VCaP (cell line): ENCODE measurements around the gene CNTFR.

Experiments used
- H3K27ac ChIP-seq: fragments of 450-650 bp; 2 replicates; pipeline ENCODE4 v1.5.1; 2017
- TF ChIP-seq, protein P1 (sequence below): fragments of 450-650 bp; conservative IDR thresholded peaks from 2 replicates; pipeline ENCODE4 v1.5.1; 2017; ENCODE audit warnings: mild to moderate bottlenecking, moderate library complexity

CNTFR gene

DNA sequence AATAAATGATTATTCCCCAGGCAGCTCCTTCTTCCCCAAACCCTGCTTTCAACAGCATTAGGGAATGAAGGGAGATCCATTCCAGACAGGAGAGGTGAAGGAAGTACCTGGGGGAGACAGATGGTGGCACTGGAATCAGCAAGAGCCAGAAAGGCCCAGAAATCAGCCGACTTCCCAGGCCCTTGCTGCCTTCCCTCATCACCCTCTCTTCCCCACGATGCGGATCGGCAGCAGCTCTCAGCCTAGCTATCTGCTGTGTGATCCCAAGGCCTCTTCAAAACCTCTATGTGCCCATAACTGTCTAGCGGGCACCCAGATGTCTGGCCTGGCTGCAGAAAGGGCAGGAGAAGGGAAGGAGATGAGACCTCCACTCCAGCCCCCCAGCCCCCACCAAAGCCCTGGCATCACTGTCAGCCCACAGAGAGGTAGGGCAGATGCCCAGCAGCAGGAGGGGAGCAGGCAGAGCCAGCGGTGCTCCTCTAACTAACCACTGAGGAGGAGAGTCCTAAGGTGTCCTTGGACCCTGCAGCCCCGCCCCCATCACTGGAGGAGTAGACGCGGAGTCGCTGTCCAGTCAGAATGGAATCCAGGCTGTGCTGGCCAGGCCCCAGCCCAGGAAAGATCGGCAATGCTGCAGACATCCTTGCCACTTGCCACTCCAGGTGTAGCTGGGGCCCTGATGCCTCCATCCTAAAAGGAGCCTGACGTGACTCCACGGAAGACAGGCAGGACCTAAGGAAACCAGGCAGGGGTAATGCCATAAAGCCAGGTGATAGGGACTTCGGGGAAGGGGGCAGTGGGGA, 12.7 kb downstream of the CNTFR start:
- TF ChIP-seq, protein P1, sequence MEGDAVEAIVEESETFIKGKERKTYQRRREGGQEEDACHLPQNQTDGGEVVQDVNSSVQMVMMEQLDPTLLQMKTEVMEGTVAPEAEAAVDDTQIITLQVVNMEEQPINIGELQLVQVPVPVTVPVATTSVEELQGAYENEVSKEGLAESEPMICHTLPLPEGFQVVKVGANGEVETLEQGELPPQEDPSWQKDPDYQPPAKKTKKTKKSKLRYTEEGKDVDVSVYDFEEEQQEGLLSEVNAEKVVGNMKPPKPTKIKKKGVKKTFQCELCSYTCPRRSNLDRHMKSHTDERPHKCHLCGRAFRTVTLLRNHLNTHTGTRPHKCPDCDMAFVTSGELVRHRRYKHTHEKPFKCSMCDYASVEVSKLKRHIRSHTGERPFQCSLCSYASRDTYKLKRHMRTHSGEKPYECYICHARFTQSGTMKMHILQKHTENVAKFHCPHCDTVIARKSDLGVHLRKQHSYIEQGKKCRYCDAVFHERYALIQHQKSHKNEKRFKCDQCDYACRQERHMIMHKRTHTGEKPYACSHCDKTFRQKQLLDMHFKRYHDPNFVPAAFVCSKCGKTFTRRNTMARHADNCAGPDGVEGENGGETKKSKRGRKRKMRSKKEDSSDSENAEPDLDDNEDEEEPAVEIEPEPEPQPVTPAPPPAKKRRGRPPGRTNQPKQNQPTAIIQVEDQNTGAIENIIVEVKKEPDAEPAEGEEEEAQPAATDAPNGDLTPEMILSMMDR = no peak
- peak overlapping the region; percentile 47 for H3K27ac ChIP-seq

DNA sequence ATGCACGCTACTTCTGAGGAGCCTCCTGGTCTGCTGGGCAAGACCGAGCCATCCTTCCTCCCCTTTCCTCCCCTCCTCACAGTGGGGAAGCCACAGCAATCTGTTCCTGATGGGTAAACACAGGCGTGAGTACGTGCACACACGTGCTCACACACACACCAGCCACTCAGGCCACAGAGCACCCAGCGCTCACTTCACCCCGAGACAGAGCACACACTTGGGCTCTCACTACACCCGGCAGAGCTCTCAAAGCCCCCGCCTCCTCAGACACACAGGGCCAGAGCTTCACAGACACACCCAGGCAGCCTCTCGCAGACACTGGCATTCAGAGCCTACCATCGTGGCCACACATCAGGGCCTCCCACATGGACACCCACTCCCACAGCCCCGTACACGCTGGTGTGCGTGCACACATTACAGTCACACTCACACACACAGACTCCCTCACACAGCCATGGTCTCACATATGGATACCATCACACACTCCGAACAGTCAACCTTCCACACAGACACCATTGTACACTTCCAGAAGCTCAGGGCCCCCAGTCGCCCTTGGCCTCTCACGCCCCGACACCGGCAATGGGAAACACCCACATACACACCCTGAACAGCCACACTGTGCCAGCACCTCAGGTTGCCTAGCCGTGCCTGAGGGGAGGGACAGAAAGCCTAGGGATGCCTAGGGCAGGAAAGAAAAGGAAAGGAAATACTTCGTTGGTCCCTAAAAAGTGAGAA, 13.5 kb downstream of the CNTFR start:
- TF ChIP-seq, protein P1 = no peak
- H3K27ac ChIP-seq = peak overlapping the region; percentile 47

DNA sequence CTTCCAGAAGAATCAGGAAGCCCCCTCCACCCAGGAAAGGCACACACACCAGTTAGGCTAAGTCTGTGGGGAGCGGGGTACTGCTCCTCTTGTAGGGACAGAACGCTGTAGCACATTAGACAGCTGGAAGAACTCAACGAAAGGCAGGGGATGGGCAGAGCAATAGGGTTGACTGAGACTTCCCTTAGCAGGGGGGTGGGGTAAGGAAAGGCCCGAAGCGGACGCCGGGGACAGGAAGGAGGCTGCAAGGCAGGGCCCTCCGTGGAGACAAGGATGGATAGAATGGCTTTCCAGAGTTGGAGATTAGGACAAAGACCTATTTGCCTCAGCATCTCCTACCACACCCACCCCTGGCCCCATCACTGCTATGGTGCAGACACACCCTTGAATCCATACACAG, 14.3 kb downstream of the CNTFR start:
- no peak overlapping the region; the same call in 1 of the 2 replicates for H3K27ac ChIP-seq
- TF ChIP-seq, protein P1 = no peak

DNA sequence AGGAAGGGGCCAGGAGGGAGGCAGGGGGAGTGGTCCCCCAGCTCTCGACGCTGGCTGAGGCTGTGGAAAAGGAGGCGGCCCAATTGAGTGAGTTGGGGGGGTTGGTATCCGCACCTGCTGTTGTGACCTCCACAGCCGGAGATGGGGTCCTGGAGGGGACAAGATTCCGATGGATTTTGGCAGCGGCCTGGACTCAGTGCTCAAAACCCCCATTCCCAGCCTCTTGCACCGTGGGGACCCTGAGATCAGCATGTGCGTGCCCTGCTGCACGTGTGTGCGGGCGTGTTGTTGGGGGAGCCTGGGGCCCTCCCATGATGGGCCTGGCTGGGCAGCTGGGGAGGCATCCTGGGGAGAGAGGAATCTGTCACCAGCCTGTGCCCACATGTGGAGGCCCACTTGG, 15.0 kb downstream of the CNTFR start:
- H3K27ac ChIP-seq = no peak overlapping the region
- TF ChIP-seq, protein P1 = no peak

DNA sequence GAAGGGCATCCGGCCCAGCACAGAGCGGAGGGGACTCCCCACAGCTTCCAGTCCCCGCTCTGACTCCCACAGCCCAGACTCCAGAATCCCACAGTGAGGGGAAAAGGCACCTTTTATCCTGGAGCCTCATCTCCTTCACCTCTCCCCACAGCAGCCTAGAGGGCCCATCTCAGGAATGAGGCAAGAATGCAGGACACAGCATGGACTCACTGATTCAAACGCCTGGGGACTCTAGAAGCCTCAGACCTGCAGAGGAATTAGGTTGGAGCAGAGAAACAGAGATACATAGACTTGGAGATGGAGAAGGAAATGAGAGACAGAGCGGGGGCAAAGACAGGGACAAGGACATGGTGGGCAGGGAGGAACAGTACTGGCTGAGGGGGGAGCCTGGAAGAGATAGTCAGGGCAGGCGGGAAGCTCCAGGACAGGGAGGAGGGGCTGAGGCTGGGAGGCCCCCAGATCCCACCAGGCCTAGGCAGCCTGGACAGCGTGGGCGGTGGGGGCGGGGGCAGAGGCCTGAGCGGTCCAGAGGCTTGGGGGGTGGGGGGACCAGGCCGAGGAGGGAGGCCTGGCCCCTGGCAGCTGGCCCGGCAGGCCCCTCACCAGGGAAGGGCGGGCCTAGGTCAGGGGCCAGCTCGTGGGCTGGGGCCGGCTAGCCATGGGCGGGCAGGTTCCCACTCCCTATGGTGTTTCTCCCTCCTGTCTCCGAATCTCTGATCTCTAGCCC, 15.8 kb downstream of the CNTFR start:
- TF ChIP-seq, protein P1 = no peak
- H3K27ac ChIP-seq = no peak overlapping the region

DNA sequence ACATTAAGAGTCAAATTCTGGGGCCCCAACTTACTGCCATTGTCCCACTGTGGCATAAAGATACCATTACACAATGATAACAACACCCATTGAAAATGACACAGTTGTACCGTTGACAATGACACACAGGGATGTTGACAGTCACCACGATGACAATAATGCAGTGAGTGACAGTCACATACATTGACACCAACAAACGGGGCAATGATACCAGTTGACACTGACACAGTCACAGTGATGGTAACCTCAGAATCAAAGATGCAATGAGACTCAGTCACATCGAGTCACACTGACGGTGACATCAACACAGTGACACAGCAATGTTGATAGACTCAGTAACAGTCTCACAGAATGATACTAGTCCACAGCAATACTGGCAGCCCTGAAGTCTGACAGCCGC, 16.9 kb downstream of the CNTFR start:
- TF ChIP-seq, protein P1 = no peak
- H3K27ac ChIP-seq = no peak overlapping the region

DNA sequence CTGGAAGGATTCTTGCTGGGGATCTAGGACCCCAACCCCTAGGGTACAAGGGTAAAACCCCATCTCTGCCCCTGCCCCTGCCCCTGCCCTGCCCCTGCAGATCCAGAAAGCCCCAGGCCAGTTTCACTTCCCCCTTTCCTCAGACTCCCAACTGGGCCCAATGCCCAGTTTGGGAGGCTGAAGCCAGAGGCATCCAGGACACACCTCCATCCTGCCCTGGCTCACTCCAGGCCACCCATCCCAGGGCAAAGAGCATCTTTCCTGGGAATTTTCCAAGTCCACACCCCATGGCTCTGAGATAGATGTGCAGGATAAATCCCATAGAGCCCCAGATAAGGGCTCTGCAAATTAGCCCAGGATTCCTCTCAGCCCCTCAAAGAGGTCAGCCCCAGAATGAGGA, 17.4 kb downstream of the CNTFR start:
- no peak overlapping the region for H3K27ac ChIP-seq
- TF ChIP-seq, protein P1 = no peak
